Measurements from ENCODE around the gene ZNF343.
A peak's percentile ranks its signal among the peaks of the same experiment; 100 is the strongest.

ZNF343 gene

GRCh38 chr20:2470423-2471193 lies 38.1 kb downstream of the ZNF343 start, which contains the start of gene SNRPB:
Gene SNRPB (minus strand): TSS chr20:2470789. CDS start chr20:2470690, 99 bp downstream.
- DNase-seq (ENCODE audit: low read depth) = peak; percentile 95

- DNase-seq (ENCODE audit: low read depth) = peak; percentile 42
Measured at GRCh38 chr20:2469991-2470422, 38.7 kb downstream of the ZNF343 start.

GRCh38 chr20:2468581-2469407 lies 39.9 kb downstream of the ZNF343 start:
- DNase-seq (ENCODE audit: low read depth) = no peak

GRCh38 chr20:2467412-2467811 lies 41.3 kb downstream of the ZNF343 start:
- no peak for DNase-seq (ENCODE audit: low read depth)

GRCh38 chr20:2465100-2465499 lies 43.6 kb downstream of the ZNF343 start:
- DNase-seq (ENCODE audit: low read depth) = no peak

GRCh38 chr20:2463616-2464365 lies 44.9 kb downstream of the ZNF343 start:
- DNase-seq (ENCODE audit: low read depth) = no peak

GRCh38 chr20:2462484-2462883 lies 46.2 kb downstream of the ZNF343 start:
- no peak for DNase-seq (ENCODE audit: low read depth)

- DNase-seq (ENCODE audit: low read depth) = no peak
Measured at GRCh38 chr20:2460752-2461424, 47.8 kb downstream of the ZNF343 start.

GRCh38 chr20:2459981-2460751 lies 48.5 kb downstream of the ZNF343 start:
- DNase-seq (ENCODE audit: low read depth) = no peak

- no peak for DNase-seq (ENCODE audit: low read depth)
Measured at GRCh38 chr20:2458919-2459499, 49.7 kb downstream of the ZNF343 start.

- no peak for DNase-seq (ENCODE audit: low read depth)
Measured at GRCh38 chr20:2455771-2456497, 52.8 kb downstream of the ZNF343 start.

GRCh38 chr20:2453792-2454191 lies 54.9 kb downstream of the ZNF343 start:
- DNase-seq (ENCODE audit: low read depth) = no peak

GRCh38 chr20:2451939-2452732 lies 56.6 kb downstream of the ZNF343 start:
- peak; percentile 45 for DNase-seq (ENCODE audit: low read depth)

GRCh38 chr20:2451422-2451821 lies 57.3 kb downstream of the ZNF343 start:
- DNase-seq (ENCODE audit: low read depth) = no peak

GRCh38 chr20:2449386-2449785 lies 59.3 kb downstream of the ZNF343 start:
- no peak for DNase-seq (ENCODE audit: low read depth)

GRCh38 chr20:2446845-2447244 lies 61.9 kb downstream of the ZNF343 start:
- no peak for DNase-seq (ENCODE audit: low read depth)

All from stimulated activated CD8-positive, alpha-beta memory T cell treated with anti-CD3 and anti-CD28 coated beads, Interleukin-4, amount 100 ng/mL, for 24 hours (primary cell).